HG03575 (cell line): ENCODE results near the gene GLYATL1.
"Not testable (repeated sequence)": the region's sequence is repeated elsewhere in the genome, so short reads cannot be mapped to it uniquely, and the experiment has no call there.

Source experiments
- ATAC-seq: cut with Tn5 transposase; IDR thresholded peaks from one replicate; pipeline ENCODE4 v1.9.1; 2021; ENCODE audit not compliant: unreplicated experiment, insufficient number of reproducible peaks, low FRiP score; ENCODE audit errors: extremely low read depth

GLYATL1 gene

DNA sequence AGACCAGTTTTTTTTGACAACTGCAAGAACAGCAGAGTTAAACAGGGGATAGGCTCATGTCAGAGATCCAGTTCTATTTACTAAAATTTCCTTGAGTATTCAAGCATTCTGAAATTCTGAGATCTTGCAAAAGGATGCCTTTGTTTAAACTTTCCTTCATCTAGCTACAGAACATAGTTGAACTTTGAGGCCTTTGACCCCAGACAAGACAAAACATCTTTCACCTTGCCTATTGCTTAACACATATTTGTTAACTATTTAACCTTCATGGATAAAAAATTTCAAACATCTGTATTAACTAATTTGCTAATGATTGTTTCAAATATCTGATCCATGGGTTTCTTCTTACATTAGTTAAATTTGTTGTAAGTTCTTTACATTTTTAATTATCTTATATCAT is 38.2 kb downstream of the GLYATL1 start:
- ATAC-seq = no peak

DNA sequence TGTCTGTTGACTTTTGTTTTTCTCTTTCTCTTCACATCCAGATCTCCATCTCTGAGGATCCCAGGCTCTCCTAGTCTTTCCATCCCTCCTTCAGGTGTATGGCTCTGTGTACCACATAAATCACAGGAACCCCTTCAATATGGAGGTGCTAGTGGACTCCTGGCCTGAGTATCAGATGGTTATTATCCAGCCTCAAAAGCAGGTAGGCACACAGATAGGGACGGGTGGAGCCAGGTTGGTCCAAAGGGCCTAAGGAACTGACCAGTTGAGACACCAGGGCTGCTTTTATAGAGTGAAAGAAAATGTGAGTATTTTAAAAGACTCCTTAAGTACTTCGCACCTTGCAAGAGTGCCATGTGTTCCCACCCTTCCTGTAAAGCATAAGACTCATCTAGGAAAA is 39.9 kb downstream of the GLYATL1 start:
- no peak for ATAC-seq

GRCh38 chr11:58980159-58980843 is 41.0 kb downstream of the GLYATL1 start:
- no peak for ATAC-seq

DNA sequence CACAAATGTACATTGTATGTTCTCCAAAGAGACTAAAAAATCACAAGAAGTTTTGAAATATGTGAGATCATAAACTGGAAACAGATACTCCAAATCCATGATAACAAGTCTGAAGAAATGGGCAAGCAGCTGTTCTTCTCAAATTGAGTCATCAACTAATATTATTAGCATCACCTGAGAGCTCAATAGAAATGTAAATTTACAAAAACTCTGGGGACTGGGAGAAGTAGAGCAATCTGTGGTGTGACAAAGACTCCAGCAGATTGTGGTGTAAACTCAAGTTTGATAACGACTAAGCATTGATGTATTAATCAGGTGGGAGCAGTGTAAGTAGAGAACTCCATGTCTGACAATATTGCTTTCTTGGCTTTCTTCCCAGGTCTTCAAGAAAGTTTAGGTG is 53.2 kb downstream of the GLYATL1 start:
- ATAC-seq = no peak

GRCh38 chr11:58994171-58994570 is 54.9 kb downstream of the GLYATL1 start:
- no peak for ATAC-seq

GRCh38 chr11:58998480-58999290 is 59.4 kb downstream of the GLYATL1 start:
- no peak for ATAC-seq

GRCh38 chr11:58999291-58999680 is 60.0 kb downstream of the GLYATL1 start:
- ATAC-seq = peak; percentile 79

DNA sequence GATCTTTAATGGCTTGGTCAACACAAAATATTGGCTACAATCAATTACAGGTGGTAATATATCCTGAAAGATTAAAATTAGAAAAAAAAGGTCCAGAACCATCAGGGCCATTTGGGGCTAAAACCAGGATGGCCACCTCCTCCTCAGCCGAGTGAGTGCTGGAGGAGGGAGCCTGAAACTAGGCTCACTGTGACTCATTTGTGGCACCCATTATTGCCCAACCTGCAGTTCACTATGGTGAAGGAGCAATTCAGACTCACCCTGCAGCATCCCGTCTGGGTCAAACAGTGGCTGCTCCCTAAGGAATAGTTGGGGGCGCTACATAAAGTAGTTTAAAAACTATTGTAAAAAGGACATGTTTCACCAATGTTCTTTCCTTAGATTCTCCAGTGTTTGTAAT is 60.7 kb downstream of the GLYATL1 start:
- ATAC-seq = no peak

- not testable (repeated sequence) for ATAC-seq
Observed at GRCh38 chr11:59002006-59002405, 62.7 kb downstream of the GLYATL1 start.
